Chondrocyte (in vitro differentiated cells): ENCODE results near the gene KIFC3. TPM values are rescaled to one million over a fixed set of nuclear protein-coding genes. Genes with fewer than 3 reads are reported as not detected.
A peak's percentile ranks its signal among the peaks of the same experiment; 100 is the strongest.

ENCODE experiments used
- DNase-seq: peaks from one replicate; pipeline ENCODE4 v3.0.0; 2021; ENCODE audit warnings: mixed read lengths, low spot score
- H3K27ac Mint-ChIP-seq: one replicate; pipeline ENCODE4 v1.8.0; 2021; ENCODE audit warnings: mild to moderate bottlenecking, moderate library complexity, mixed read lengths; ENCODE audit not compliant: unreplicated experiment
- H3K27me3 Mint-ChIP-seq: 2 replicates; pipeline ENCODE4 v1.8.0; 2021; ENCODE audit warnings: low read depth, mixed read lengths
- H3K36me3 Mint-ChIP-seq: 2 replicates; pipeline ENCODE4 v1.8.0; 2021; ENCODE audit warnings: low read depth, mixed read lengths
- H3K4me1 Mint-ChIP-seq: 2 replicates; pipeline ENCODE4 v1.8.0; 2021; ENCODE audit warnings: low read depth, mild to moderate bottlenecking, mixed read lengths
- H3K4me3 Mint-ChIP-seq: one replicate; pipeline ENCODE4 v1.8.0; 2021; ENCODE audit warnings: mild to moderate bottlenecking, moderate library complexity, mixed read lengths; ENCODE audit not compliant: unreplicated experiment
- H3K9me3 Mint-ChIP-seq: 2 replicates; pipeline ENCODE4 v1.8.0; 2021; ENCODE audit warnings: low read depth, mixed read lengths
- total RNA-seq: library from RNA; stranded (reverse); gene quantifications from 3 replicates; pipeline ENCODE4 v1.2.1, GENCODE V29; 2021
- TF ChIP-seq, protein P1 (sequence below): fragments of 200-600 bp; sonication (generic); IDR thresholded peaks from 2 replicates; pipeline ENCODE4 v1.5.0; 2021; ENCODE audit warnings: antibody characterized with exemption, mild to moderate bottlenecking, moderate library complexity

The KIFC3 gene
- total RNA-seq, 1 donor from 2014 or later: 75.6 TPM

- Mint-ChIP-seq H3K4me3 (no peak overlapping the region), H3K9me3 (no peaks in the 10 kb centered on the region), H3K27ac (no peak overlapping the region), H3K4me1 (peaks cover 40% of the 10 kb centered on the region), H3K36me3 (peaks cover 24% of the 10 kb centered on the region), H3K27me3 (no peaks in the 10 kb centered on the region)
- no peak for DNase-seq
- TF ChIP-seq, protein P1, sequence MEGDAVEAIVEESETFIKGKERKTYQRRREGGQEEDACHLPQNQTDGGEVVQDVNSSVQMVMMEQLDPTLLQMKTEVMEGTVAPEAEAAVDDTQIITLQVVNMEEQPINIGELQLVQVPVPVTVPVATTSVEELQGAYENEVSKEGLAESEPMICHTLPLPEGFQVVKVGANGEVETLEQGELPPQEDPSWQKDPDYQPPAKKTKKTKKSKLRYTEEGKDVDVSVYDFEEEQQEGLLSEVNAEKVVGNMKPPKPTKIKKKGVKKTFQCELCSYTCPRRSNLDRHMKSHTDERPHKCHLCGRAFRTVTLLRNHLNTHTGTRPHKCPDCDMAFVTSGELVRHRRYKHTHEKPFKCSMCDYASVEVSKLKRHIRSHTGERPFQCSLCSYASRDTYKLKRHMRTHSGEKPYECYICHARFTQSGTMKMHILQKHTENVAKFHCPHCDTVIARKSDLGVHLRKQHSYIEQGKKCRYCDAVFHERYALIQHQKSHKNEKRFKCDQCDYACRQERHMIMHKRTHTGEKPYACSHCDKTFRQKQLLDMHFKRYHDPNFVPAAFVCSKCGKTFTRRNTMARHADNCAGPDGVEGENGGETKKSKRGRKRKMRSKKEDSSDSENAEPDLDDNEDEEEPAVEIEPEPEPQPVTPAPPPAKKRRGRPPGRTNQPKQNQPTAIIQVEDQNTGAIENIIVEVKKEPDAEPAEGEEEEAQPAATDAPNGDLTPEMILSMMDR: no peak
Observed at GRCh38 chr16:57778658-57779057, 23.6 kb downstream of the KIFC3 start.

DNA sequence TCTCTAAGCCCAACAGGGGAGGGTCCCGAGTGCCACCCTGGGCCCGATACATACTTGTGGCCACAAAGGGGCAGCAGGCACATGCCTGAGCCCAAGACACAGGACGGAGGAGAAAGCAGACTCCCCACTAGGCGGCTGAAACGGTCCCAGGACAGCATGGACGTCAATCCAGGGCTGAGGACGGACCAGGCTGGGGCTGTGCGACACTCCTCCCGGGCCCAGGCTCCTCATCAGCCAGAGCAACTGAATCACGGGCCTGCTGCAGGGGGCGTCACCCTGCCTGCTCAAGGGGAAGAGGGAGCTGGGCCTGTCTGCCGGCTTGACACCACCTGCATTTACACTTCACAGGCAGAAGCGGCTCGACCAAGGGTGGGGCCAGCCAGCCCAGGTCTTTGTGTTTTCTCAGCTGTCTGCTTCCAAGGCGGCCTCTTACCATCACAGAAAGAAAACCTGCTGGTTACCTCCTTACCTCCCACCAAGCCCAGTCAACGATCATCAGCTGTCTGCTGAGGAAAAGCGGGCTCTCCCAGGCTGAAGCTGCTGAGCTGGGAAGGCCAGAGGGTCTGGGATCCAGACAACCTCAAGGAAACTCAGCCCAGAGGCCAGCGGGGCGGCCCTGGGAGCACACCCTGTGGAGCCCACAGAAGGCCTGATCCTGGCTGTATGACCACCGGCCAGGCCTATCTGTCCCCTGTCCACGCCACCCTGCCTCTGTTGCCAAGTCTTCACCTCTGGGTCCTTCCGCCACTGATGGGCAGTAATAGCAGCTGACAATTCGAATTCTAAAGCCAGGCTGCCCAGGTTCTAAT, 26.4 kb downstream of the KIFC3 start:
- no peak for DNase-seq
- no peak overlapping the region for H3K4me3 Mint-ChIP-seq

GRCh38 chr16:57774705-57775285, 27.5 kb downstream of the KIFC3 start:
- Mint-ChIP-seq H3K27me3 (no peaks in the 10 kb centered on the region), H3K27ac (peak overlapping the region; percentile 12), H3K9me3 (no peaks in the 10 kb centered on the region), H3K36me3 (peaks cover 22% of the 10 kb centered on the region), H3K4me1 (peaks cover 19% of the 10 kb centered on the region), H3K4me3 (no peak overlapping the region)
- TF ChIP-seq, protein P1: no peak
- DNase-seq: no peak

More for the DNA sequence above, 26.4 kb downstream of the KIFC3 start:
- Mint-ChIP-seq H3K27me3 (no peaks in the 10 kb centered on the region), H3K4me1 (peaks cover 19% of the 10 kb centered on the region), H3K27ac (no peak overlapping the region), H3K9me3 (no peaks in the 10 kb centered on the region), H3K36me3 (peaks cover 18% of the 10 kb centered on the region)
- TF ChIP-seq, protein P1: peak; percentile 62

- Mint-ChIP-seq H3K4me1 (peaks cover 19% of the 10 kb centered on the region), H3K4me3 (no peak overlapping the region), H3K36me3 (peaks cover 17% of the 10 kb centered on the region), H3K9me3 (no peaks in the 10 kb centered on the region), H3K27ac (peak overlapping the region; percentile 17), H3K27me3 (no peaks in the 10 kb centered on the region)
- DNase-seq: no peak
- TF ChIP-seq, protein P1: no peak
Observed at GRCh38 chr16:57773655-57774295, 28.5 kb downstream of the KIFC3 start.

GRCh38 chr16:57773019-57773418, 29.3 kb downstream of the KIFC3 start:
- no peak overlapping the region for H3K27ac Mint-ChIP-seq
- peaks cover 19% of the 10 kb centered on the region for H3K4me1 Mint-ChIP-seq

More at GRCh38 chr16:57773019-57773418, 29.3 kb downstream of the KIFC3 start:
- Mint-ChIP-seq H3K9me3 (no peaks in the 10 kb centered on the region), H3K27me3 (no peaks in the 10 kb centered on the region), H3K4me3 (no peak overlapping the region), H3K36me3 (peaks cover 10% of the 10 kb centered on the region)
- no peak for DNase-seq
- TF ChIP-seq, protein P1: no peak
